Activated CD4-positive, alpha-beta T cell treated with anti-CD3 and anti-CD28 coated beads, Interleukin-2, amount 50 U/mL, for 48 hours (primary cell): ENCODE data around the gene ZNF546.

Experiments
- DNase-seq, 2 experiments: peaks; one replicate each; pipeline ENCODE4 v3.0.0-alpha.2; 2020

The ZNF546 gene

GRCh38 chr19:40056505-40056904, 59.6 kb downstream of the ZNF546 start:
- DNase-seq = no peak

- DNase-seq = no peak
Measured at GRCh38 chr19:40057166-40057565, 60.3 kb downstream of the ZNF546 start.

GRCh38 chr19:40059624-40060023, 62.8 kb downstream of the ZNF546 start:
- DNase-seq = no peak

GRCh38 chr19:40070058-40070457, 73.2 kb downstream of the ZNF546 start:
- no peak for DNase-seq
